Caki2 (cell line): ENCODE measurements around the gene TECPR1. TPM values are rescaled to one million over a fixed set of nuclear protein-coding genes. Genes with fewer than 3 reads are reported as not detected.

ENCODE experiments used
- DNase-seq: peaks from one replicate; pipeline ENCODE4 v3.0.0-alpha.2; 2015; ENCODE audit warnings: low read depth
- in situ Hi-C: cut with HindIII; loops from 2 replicates; pipeline ENCODE4 v1.10.0; 2016; ENCODE audit warnings: low sequenced_read_pairs, low pct_unique_long_range_greater_than_20kb, mixed read lengths
- total RNA-seq: library from RNA; depleted of rRNA; stranded (reverse); fragments of >200 nt; shearing (Covaris generic); gene quantifications from 2 replicates; pipeline ENCODE4 v1.2.3, GENCODE V29; 2014; ENCODE audit warnings: low replicate concordance

Gene TECPR1
- total RNA-seq, 1 experiment from 2014 or later = 7.7 TPM

DNA sequence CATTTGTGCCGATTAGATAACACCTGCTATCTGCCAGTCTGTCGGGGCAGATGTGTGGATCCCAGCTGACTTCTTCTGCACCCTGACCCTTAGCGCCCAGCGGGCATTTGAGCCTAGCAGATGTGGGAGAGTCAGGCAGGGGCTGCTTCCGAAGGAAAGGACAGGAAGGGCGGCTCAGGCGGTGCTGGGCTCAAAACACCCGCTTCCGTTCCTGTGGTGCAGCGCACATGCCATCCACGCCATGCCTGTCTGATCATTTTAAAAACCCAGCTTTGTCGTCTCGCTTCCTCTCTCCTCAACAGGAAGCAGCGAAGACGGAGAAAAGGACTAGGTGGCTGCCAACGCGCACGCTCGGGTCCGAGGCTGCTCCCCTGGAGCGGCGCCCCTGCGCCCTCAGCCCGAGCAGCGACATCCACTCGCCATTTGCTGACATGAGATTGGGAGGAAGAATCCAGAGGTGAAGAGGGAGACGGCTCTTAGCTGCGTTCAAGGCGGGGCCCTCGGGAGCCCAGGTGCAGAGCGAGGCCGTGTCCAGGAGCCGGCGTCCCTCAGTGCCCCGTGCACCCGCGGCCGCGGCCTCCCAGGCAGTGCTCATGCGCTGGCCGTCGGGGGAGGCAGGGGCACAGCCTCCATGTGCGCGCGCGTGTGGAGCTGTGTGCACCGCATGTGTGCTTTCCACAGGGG, 46.7 kb downstream of the TECPR1 start:
- in situ Hi-C loops = no loop called here
- no peak for DNase-seq

DNA sequence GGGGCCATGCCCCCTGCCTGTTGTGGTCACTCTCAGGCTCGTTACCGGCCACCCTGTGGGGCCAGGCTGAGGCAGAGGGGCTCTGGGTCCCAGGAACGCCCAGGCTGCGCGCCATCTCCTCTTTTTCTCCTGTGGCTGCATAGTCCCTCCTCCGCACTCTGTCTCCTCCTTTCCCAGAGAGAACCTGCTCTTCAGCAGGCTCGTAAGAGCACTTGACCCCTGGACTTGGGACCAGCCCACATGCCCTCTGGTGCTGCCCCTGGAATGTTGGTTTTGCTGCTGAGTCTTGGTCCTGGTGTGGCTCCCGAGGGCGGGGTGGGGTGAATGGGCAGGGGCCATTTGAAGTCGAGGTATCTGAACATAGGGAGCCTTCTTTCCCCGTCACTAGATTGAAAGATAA, 47.4 kb downstream of the TECPR1 start:
- in situ Hi-C loops = no loop called here

GRCh38 chr7:98203964-98204605, 47.9 kb downstream of the TECPR1 start:
- in situ Hi-C loops = no loop called here

More for the DNA sequence above, 47.4 kb downstream of the TECPR1 start:
- DNase-seq = no peak

DNA sequence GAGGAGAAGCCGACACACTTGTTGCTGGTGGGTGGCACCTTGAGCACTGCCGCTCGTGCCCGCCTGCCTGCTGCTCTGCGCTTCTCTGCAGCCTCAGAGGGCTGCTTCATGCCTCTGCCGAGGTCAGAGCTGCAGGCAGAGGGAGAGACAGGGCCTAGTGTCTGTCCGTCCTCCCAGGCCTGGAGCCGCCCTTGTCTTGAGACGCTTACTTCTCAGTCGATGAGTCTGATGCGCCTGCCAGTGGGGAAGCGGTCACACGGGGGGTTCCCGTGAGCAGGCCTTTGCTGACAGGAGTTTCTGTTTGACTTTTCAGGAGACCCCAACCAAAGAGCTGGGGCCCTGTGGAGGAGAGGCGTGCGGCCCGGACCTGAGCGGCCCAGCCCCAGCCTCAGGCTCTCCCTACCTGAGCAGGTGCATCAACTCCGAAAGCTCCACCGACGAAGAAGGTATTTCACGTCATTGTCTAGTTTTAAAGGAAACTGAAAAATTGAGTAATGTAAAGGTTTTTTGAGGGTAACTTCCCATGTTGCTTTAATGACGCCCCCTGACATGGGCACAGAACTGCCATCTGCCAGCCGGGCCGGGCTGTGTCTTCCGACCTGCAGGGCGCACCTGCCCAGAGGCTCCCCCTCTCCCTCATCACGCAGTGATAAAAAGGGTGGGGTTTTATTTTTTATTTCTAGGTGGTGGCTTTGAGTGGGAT, 48.6 kb downstream of the TECPR1 start:
- no peak for DNase-seq
- in situ Hi-C loops = no loop called here

More at GRCh38 chr7:98203964-98204605, 47.9 kb downstream of the TECPR1 start:
- DNase-seq = no peak

GRCh38 chr7:98202367-98203195, 49.5 kb downstream of the TECPR1 start:
- DNase-seq = no peak

GRCh38 chr7:98200364-98200763, 51.7 kb downstream of the TECPR1 start:
- DNase-seq = no peak
- in situ Hi-C loops = no loop called here

More at GRCh38 chr7:98202367-98203195, 49.5 kb downstream of the TECPR1 start:
- in situ Hi-C loops = no loop called here

- in situ Hi-C loops = no loop called here
- DNase-seq = no peak
Observed at GRCh38 chr7:98199131-98199530, 52.9 kb downstream of the TECPR1 start.

DNA sequence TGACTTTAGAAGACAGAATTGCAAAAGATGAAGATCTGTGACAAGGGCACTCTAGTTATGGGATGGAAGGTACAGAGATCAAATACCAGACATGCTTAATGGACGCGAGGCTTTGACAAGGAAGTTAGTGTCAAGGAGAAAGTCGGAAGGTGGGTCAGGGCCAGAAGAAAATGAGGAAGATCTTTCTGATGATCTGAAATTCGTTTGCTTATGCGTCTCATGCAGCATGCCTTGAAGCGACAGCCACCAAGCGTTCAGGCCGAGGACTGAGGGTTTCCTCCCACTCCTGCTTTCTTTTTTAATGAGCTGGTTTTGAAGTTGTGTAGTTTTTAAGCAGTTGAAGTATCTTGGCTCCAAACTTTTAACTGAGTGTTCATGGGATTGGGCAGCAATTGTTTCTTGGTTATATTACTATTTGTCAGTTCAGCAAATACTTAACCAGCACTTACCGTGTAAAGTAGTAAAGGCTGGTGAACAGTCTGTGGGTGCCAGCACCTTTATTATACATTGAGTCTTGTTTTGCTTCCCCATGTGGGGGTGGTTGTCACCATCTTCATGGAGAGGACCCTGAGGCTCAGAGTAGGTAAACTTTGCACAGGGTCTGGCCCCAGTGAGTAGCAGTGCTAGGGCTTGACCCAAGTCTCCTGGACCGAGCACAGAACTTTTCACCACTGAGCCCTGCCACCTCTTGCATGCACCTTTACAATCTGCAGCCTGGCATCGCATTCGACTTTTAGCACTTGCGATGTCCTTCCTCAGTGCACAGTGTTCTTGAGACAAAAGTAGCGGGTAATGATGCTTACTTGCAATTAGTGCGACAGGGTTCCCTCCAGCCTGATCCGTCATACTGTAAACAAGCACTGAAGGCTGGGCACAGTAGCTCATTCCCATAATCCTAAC, 55.1 kb downstream of the TECPR1 start:
- in situ Hi-C loops = no loop called here
- DNase-seq = no peak

DNA sequence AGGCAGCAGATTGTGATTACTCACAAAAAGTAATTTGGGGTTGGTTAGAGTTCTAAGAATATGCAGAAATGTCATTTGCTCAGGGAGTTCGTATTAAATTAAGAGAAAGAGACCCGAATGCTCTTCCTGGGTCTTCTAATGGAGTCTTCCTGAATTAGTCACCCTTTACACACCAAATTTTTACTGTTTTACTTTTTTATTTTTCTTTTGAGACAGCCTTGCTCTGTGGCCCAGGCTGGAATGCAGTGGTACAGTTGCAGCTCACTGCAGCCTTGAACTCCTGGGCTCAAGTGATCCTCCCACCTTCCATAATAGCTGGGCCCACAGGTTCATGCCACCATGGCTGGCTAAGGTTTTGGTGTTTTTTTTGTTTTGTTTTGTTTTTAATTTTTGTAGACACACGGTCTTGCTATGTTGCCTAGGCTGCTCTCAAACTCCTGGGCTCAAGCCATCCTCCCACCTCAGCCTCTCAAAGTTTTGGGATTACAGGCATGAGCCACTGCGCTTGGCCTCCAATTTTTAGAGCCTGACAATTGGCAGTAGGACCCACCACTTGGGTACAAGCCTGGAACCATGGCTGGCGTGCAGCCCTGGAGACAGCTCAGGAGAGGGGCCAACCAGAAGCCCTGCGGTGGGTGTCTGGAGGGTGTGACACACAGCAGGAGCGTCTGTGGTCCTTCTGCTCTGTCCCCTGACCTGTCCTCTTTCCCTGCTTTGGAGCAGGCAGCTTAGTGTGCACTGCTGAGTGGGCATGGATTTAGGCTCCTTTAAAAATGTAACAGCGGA, 57.2 kb downstream of the TECPR1 start:
- no peak for DNase-seq
- in situ Hi-C loops = no loop called here

DNA sequence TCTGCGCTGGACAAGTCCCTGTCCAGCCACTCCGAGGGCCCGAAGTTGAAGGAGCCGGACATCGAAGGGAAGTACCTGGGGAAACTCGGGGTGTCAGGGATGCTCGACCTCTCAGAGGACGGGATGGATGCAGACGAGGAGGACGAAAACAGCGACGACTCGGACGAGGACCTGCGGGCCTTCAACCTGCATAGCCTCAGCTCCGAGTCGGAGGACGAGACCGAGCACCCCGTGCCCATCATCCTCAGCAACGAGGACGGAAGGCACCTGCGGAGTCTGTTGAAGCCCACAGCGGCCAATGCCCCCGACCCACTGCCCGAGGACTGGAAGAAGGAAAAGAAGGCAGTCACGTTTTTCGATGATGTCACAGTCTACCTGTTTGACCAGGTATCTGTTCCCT, 57.8 kb downstream of the TECPR1 start:
- no peak for DNase-seq
- in situ Hi-C loops = no loop called here

- in situ Hi-C loops = no loop called here
- DNase-seq = no peak
Observed at GRCh38 chr7:98193474-98194180, 58.4 kb downstream of the TECPR1 start.

DNA sequence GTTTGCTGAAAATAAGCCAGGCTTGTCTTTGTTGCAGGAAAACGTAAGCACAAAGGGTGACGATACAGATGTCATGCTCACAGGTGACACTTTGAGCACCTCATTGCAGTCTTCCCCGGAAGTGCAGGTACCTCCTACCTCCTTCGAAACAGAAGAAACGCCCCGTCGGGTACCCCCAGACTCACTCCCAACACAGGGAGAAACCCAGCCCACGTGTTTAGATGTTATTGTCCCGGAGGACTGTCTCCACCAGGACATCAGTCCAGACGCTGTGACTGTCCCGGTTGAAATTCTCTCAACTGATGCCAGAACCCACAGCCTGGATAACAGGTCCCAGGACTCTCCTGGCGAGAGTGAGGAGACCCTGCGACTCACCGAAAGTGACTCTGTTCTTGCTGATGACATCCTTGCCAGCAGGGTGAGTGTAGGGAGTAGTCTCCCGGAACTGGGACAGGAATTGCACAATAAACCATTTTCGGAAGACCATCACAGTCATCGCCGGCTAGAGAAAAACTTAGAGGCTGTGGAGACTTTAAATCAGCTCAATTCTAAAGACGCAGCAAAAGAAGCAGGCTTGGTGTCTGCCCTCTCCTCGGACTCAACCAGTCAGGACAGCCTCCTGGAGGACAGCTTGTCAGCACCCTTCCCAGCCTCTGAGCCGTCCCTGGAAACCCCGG, 59.1 kb downstream of the TECPR1 start:
- no peak for DNase-seq
- in situ Hi-C loops = no loop called here

DNA sequence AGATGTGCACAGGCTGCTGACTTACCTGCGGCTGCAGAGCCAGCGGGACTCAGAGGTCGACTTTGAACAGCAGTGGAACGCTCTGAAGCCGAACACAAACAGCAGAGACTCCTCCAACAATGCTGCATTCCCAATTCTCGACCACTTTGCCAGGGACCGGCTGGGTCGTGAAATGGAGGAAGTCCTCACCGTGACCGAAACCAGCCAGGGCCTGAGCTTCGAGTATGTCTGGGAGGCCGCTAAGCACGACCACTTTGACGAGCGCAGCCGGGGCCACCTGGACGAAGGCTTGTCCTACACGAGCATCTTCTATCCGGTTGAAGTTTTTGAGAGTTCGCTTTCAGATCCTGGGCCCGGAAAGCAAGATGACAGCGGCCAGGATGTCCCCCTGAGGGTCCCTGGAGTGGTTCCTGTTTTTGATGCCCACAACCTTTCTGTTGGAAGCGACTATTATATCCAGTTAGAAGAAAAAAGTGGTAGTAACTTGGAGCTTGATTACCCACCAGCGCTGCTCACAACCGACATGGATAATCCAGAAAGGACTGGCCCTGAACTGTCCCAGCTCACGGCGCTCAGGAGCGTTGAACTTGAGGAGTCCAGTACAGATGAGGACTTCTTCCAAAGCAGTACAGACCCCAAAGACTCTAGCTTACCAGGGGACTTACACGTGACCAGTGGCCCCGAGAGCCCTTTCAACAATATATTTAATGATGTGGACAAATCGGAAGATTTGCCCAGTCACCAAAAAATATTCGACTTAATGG, 60.2 kb downstream of the TECPR1 start:
- DNase-seq = no peak
- in situ Hi-C loops = no loop called here

DNA sequence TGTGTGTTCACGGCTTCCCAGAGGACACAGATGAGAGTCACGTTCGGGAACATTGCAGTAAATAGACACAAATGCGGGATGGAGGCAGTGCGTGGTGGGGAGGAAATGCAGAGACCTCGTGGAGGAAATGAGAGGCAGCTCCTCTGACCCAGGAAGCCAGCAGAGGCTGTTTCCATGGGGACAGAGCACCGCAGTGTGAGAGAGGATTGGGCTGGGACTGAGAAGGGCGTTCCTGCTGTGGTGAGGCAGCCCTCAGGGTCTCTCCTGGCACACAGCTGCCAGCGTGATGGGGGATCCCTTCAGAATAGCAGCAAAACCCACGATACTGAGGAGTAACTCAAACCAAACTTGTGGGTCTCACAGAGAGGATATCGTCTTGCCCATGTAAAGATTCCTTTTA, 62.5 kb downstream of the TECPR1 start:
- DNase-seq = no peak
- in situ Hi-C loops = no loop called here

- no peak for DNase-seq
- in situ Hi-C loops = no loop called here
Observed at GRCh38 chr7:98187138-98187502, 64.9 kb downstream of the TECPR1 start.
